KG1 (cell line): ENCODE data around the gene FAAP100.

Source experiments
- DNase-seq: peaks from one replicate; lab custom pipeline; 2025; lab: John Stamatoyannopoulos, UW

The FAAP100 gene

GRCh38 chr17:81524865-81525159 is 27.3 kb downstream of the FAAP100 start:
- no peak for DNase-seq

- no peak for DNase-seq
Measured at GRCh38 chr17:81524039-81524864, 27.9 kb downstream of the FAAP100 start.

- DNase-seq: no peak
Measured at GRCh38 chr17:81523402-81524038, 28.6 kb downstream of the FAAP100 start.

GRCh38 chr17:81522491-81523401 is 29.4 kb downstream of the FAAP100 start:
- no peak for DNase-seq

- no peak for DNase-seq
Measured at GRCh38 chr17:81520021-81520901, 31.9 kb downstream of the FAAP100 start.

GRCh38 chr17:81519284-81520020 is 32.7 kb downstream of the FAAP100 start:
- no peak for DNase-seq

GRCh38 chr17:81518785-81519283 is 33.3 kb downstream of the FAAP100 start:
- no peak for DNase-seq

GRCh38 chr17:81518113-81518784 is 33.9 kb downstream of the FAAP100 start:
- DNase-seq: no peak

- no peak for DNase-seq
Measured at GRCh38 chr17:81517339-81518112, 34.6 kb downstream of the FAAP100 start.

- DNase-seq: no peak
Measured at GRCh38 chr17:81517009-81517338, 35.2 kb downstream of the FAAP100 start.

GRCh38 chr17:81516439-81516838 is 35.7 kb downstream of the FAAP100 start:
- no peak for DNase-seq

- no peak for DNase-seq
Measured at GRCh38 chr17:81515530-81516041, 36.6 kb downstream of the FAAP100 start.

- DNase-seq: no peak
Measured at GRCh38 chr17:81514739-81515529, 37.2 kb downstream of the FAAP100 start.

- no peak for DNase-seq
Measured at GRCh38 chr17:81514489-81514738, 37.7 kb downstream of the FAAP100 start.

GRCh38 chr17:81513753-81514488 is 38.2 kb downstream of the FAAP100 start:
- peak; percentile 66 for DNase-seq

GRCh38 chr17:81513372-81513752 is 38.8 kb downstream of the FAAP100 start:
- DNase-seq: peak; percentile 66

- DNase-seq: peak; percentile 83
Measured at GRCh38 chr17:81512562-81513371, 39.4 kb downstream of the FAAP100 start, which contains the start of gene ACTG1. ACTG1 (minus strand) TSS chr17:81512799; CDS start chr17:81512354, 445 bp downstream.
